Activated CD8-positive, alpha-beta memory T cell treated with anti-CD3 and anti-CD28 coated beads, Interleukin-2, amount 50 U/mL, for 4 hours (primary cell): Measurements from ENCODE around the gene KRTAP19-4.
"Not testable (repeated sequence)": the region's sequence is repeated elsewhere in the genome, so short reads cannot be mapped to it uniquely, and the experiment has no call there.

Experiments
- DNase-seq: peaks from one replicate; pipeline ENCODE4 v3.0.0-alpha.2; 2020

The KRTAP19-4 gene

GRCh38 chr21:30497065-30497464 lies at the start of gene KRTAP19-4:
Gene KRTAP19-4 (minus strand): TSS chr21:30497165. CDS start chr21:30497110, 55 bp downstream.
- DNase-seq = no peak

- no peak for DNase-seq
Measured at GRCh38 chr21:30541764-30542163, 44.8 kb upstream of the KRTAP19-4 start, which contains the start of gene KRTAP19-6. Gene KRTAP19-6 (minus strand): TSS chr21:30541864. CDS start chr21:30541833, 31 bp downstream.

- no peak for DNase-seq
Measured at GRCh38 chr21:30518876-30519275, 21.9 kb upstream of the KRTAP19-4 start.

GRCh38 chr21:30515681-30516080 lies 18.7 kb upstream of the KRTAP19-4 start:
- no peak for DNase-seq

DNA sequence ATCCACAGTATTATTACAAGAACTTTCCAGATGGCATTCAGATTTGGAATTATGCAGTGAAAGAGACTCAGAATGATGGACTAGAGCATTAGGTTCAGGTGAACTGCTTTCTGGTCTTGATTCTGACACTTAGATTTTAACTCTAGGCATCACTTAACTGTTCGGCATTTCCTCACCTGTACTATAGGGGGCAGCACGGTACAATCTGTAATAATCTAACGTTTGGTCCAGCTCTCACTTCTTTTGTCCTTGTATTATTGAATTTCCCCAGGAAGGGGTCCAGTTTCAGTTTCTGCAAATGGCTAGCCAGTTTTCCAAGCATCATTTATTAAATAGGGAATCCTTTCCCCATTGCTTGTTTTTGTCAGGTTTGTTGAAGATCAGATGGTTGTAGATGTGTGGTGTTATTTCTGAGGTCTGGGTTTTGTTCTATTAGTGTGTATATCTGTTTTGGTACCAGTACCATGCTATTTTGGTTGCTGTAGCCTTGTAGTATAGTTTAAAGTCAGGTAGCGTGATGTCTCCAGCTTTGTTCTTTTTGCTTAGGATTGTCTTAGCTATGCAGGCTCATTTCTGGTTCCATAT lies 8.7 kb upstream of the KRTAP19-4 start:
- DNase-seq = not testable (repeated sequence)

- DNase-seq = no peak
Measured at GRCh38 chr21:30502041-30502440, 5.1 kb upstream of the KRTAP19-4 start, which contains the start of gene KRTAP19-5. Gene KRTAP19-5 (minus strand): TSS chr21:30502141. CDS start chr21:30502090, 51 bp downstream.

DNA sequence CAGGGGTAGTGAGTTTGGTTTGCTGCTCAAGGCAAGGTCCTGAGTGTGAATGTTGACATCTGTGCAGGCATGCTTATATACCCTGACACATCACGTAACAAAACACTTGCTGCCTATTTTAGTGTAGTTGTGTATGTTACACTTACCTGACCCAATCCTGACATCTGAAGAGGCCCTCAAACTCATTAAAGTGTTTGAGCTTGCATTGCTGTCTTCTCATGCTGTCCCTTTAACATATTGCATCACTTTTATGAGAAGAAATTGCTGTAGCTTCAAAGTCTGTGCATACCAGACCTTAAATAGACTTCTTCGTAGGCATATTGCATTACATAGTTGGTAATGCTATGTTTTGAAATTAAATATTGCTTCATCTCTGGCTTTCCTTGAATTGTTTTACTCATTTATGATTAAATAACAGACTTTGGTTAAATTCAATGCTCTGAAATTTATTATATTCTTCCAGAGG lies 5.0 kb downstream of the KRTAP19-4 start, which contains the start of gene KRTAP19-3:
Gene KRTAP19-3 (minus strand): TSS at position 51 of the 466 bp plus-strand sequence. CDS start 56 bp downstream, outside the sequence.
- no peak for DNase-seq

- DNase-seq = no peak
Measured at GRCh38 chr21:30487336-30487735, 9.6 kb downstream of the KRTAP19-4 start, which contains the start of gene KRTAP19-2. Gene KRTAP19-2 (minus strand): TSS chr21:30487436. CDS start chr21:30487348, 88 bp downstream.

DNA sequence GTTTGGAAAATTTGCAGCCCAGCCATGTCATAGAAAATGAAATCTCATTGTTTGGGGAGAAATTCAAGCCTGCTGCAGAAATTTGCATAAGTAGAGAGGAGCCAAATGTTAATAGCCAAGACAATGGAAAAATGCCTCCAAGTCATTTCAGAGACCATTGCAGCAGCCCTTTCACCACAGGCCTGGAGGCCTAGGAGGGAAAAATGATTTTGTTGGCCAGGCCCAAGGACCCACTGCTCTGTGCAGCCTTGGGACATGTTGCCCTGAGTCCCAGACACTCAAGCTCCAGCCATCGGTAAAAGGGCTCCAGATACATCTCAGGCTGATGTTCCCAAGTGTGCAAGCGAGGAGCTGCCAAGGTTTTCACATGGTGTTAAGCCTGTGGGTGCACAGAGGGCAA lies 10.8 kb downstream of the KRTAP19-4 start:
- no peak for DNase-seq

DNA sequence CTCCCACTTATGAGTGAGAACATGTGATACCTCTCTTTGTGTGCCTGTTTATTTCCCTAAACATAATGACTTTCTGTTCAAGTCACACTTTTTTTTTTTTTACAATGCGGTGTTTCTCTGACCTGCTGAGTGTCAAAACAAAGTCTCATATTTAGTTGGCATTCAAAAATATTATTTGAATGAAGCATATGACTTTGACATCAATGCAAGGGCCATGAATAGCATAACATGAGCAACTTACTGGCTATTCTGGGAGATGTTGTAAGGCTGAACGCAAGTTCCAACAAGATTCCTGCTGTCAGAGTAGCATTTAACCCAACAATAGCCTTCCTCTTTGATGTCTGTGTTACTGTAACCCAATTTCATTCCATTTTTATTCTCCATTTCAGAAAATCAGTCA lies 14.8 kb downstream of the KRTAP19-4 start:
- DNase-seq = no peak

DNA sequence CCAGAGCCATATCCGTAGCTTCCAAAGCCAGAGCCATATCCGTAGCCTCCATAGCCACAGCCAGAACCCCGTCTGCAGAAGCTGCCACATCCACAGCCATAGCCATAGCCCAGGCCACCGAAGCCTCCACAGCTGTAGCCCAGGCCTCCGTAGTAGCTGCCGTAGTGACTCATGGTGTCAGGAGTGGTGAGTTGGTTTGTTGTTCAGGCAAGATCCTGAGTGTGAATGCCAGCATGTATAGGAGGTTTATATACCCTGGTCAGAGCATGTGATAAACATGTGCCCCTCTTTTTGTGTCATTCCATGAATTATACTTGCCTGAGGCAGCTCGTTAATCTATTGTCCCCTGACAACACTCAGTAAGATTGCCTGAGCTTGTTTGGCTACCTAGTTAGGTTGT lies 16.8 kb downstream of the KRTAP19-4 start, which contains the start of gene KRTAP19-1:
Gene KRTAP19-1 (minus strand): TSS at position 223 of the 400 bp plus-strand sequence. CDS start 50 bp downstream, at position 173.
- DNase-seq = no peak

DNA sequence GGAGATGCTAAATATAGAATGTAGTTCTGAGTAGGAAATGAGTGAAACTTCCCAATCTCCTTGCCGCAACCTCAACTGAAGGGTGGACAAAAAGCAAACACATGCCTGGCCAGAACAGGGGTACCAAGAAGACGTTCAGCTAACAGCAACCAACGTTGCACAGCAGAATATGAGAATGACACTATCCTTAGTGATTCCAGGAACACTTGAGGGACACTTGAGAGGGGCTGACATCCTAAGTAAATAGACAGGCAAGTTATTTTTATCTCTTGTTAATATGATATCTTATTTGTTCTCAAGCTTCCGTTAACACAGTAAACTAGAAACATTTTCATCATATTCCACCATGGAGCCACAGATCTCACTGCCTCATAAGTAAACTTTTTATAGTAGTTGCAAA lies 17.7 kb downstream of the KRTAP19-4 start:
- no peak for DNase-seq

DNA sequence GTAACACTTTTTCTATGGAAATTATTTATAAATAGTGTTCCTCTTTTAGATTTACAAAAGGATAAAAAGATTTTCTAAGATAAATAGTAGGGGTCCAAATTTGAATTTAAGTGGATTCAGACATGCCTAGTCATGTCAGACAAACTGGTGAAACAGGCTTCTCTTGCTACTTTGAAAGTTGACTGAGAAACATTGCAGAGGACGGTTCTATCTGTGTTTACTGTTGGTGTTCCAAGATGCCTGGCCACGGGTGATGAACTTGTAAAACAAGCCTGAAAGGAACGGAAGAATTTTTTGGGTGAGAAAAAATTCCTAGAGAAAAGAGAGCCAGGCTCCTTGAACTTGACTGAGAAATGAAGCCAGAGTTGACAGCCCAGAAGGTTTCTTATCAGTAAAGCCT lies 19.0 kb downstream of the KRTAP19-4 start:
- no peak for DNase-seq

DNA sequence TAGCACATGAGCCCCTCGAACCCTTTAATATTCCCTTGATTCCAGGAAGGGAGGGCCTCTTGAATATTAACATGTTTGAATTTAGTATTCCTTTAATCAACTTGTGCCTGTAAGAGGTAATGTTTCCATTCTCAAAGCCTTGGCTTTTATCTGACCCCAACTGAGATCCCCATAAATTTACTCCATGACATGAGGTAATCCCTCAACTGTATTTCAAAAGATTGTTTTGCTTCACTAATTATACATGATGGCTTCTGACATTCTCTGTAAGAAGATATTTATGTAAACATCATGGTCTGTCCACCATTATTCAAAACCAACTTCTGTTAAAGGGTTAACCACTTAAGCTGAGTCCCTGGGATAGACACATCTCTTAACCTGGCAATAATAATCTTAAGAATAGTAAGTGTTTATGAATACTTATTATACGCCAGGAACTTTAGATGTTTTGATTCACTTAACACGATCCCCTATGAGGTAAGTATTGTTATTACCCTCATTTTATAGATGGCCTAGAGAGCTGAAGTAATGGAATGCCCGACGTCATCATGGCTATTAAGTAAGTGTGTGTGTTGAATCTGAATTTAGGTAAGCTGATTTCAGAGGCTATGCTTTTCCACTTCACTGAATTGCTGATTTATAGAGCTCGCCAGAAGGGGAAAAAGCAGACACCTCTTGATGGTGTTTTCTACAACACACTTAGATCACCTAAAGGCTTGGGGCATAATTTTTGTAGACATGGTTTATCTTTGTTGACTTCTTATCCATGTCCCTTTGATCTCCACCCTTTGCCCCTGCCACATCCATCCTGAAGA lies 27.9 kb downstream of the KRTAP19-4 start:
- DNase-seq = no peak

GRCh38 chr21:30463713-30464112 lies 33.3 kb downstream of the KRTAP19-4 start:
- no peak for DNase-seq

GRCh38 chr21:30448514-30448913 lies 48.5 kb downstream of the KRTAP19-4 start:
- no peak for DNase-seq

- no peak for DNase-seq
Measured at GRCh38 chr21:30447056-30447455, 49.9 kb downstream of the KRTAP19-4 start.
